Skeletal muscle tissue (tissue), 4 donors: Measurements from ENCODE around the gene CYP27A1. TPM values are rescaled to one million over a fixed set of nuclear protein-coding genes. Genes with fewer than 3 reads are reported as not detected.
A peak's percentile ranks its signal among the peaks of the same experiment; 100 is the strongest.

Experiments
- H3K27ac ChIP-seq: one replicate; pipeline ENCODE4 v1.7.0; 2013; ENCODE audit warnings: mild to moderate bottlenecking, low read depth, low read length, inconsistent platforms
- H3K27me3 ChIP-seq, 3 donors: one replicate each; pipeline ENCODE4 v1.7.0; 2013; ENCODE audit warnings: low read length in 3 of 3; ENCODE audit not compliant: control insufficient read depth in 3 of 3, insufficient read depth in 3 of 3
- H3K36me3 ChIP-seq, 3 donors: one replicate each; pipeline ENCODE4 v1.7.0; 2013; ENCODE audit warnings: low read length in 3 of 3; ENCODE audit not compliant: control insufficient read depth in 3 of 3, insufficient read depth in 3 of 3
- H3K4me1 ChIP-seq, 3 donors: one replicate each; pipeline ENCODE4 v1.7.0; 2013; ENCODE audit warnings: low read length in 3 of 3, mild to moderate bottlenecking in 3 of 3; ENCODE audit not compliant: control insufficient read depth in 3 of 3, insufficient read depth in 3 of 3
- H3K4me3 ChIP-seq, 3 donors: one replicate each; pipeline ENCODE4 v1.7.0; 2013; ENCODE audit warnings: low read length in 3 of 3
- H3K9ac ChIP-seq, 3 donors: one replicate each; pipeline ENCODE4 v1.7.0; 2013; ENCODE audit warnings: low read length in 3 of 3, mild to moderate bottlenecking in 3 of 3, moderate library complexity in 2 of 3, low read depth in 1 of 3
- H3K9me3 ChIP-seq, 3 donors: one replicate each; pipeline ENCODE4 v1.7.0; 2013; ENCODE audit warnings: low read length in 3 of 3; ENCODE audit not compliant: control insufficient read depth in 3 of 3
- total RNA-seq: library from RNA; depleted of rRNA; stranded (reverse); fragments of >200 nt; gene quantifications from one replicate; pipeline ENCODE4 v1.2.3, GENCODE V29; 2014
- donor health status: Osteomylitis.

CYP27A1 gene
- total RNA-seq, 1 donor from 2014 or later: 17.7 TPM

- Histone ChIP-seq H3K9ac (peak overlapping the region in 2 of 3 donors; percentile 10 to 57), H3K27me3 (peaks cover 47 to 62% (median 54%) of the 10 kb centered on the region in 3 donors), H3K36me3 (no peaks in the 10 kb centered on the region), H3K4me3 (peak overlapping the region; percentile 8 to 60 (median 48)), H3K9me3 (no peaks in the 10 kb centered on the region), H3K4me1 (peaks cover 11 to 23% (median 12%) of the 10 kb centered on the region in 3 donors), H3K27ac (no peak overlapping the region)
Observed at GRCh38 chr2:218859988-218860831, 78.3 kb downstream of the CYP27A1 start.

DNA sequence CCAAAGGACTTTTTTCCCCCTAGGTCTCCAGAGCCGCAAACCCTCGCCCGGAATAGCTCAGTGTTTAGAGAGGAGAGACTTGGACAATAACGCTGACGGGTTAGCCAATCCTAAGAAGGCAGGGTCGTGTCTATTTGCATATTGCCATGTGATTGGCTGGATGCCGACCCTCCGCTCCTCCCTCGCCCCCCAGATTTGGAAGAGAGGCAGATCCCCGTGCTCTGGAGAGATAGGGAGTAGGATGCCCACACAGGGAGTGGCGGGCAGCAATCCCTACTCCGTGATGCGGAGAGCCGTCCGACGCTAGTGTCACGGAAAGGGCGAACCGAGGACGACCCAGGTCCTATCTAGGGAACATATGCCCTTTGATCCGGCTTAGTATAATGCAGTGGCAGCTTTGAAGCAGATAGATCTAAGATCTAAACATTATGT is 79.0 kb downstream of the CYP27A1 start:
- Histone ChIP-seq H3K27ac (no peak overlapping the region), H3K27me3 (peaks cover 47 to 57% (median 56%) of the 10 kb centered on the region in 3 donors), H3K4me3 (peak overlapping the region in 1 of 3 donors; percentile 19), H3K9me3 (no peaks in the 10 kb centered on the region), H3K36me3 (no peaks in the 10 kb centered on the region), H3K9ac (peak overlapping the region in 1 of 3 donors; percentile 29), H3K4me1 (peaks cover 10 to 23% (median 12%) of the 10 kb centered on the region in 3 donors)

DNA sequence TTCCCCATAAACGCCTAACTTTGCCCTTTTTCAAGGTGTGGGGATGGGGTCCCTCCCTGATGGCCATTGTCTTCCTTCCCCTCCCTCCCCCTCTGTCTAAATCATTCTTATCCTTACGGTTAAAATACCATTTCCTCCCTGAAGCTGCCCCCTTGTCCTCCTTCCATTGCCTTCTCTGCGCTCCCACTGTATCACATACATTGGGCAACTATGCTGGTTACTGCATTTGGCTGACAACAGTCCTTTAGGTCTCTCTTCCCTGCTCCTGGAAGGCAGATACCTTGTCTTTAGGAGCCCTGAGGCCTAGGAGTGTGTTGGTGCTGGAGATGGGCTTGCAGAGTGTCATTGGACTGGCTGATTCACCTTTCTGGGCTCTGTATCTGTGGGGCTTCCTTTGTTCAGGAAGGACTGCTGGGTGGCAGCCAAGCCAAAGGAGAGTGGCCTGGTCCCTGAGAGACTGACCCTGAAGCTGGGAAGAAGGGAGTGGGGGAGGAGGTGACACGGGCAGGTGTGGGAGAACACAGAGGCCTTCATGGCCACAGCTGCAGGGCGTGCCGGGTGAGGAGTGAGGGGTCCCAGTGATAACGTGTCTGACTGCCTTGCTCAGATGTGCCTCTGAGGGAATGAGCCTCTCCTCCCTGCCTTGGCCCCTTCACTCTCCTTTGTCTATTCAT is 79.8 kb downstream of the CYP27A1 start:
- Histone ChIP-seq H3K4me3 (no peak overlapping the region), H3K9me3 (no peaks in the 10 kb centered on the region), H3K9ac (no peak overlapping the region), H3K27ac (no peak overlapping the region), H3K4me1 (peaks cover 10 to 23% (median 12%) of the 10 kb centered on the region in 3 donors), H3K36me3 (no peaks in the 10 kb centered on the region), H3K27me3 (peaks cover 42 to 56% (median 53%) of the 10 kb centered on the region in 3 donors)

- Histone ChIP-seq H3K27ac (no peak overlapping the region), H3K9ac (no peak overlapping the region), H3K4me3 (no peak overlapping the region), H3K4me1 (peaks cover 12 to 32% (median 18%) of the 10 kb centered on the region in 3 donors), H3K27me3 (peaks cover 42 to 53% (median 52%) of the 10 kb centered on the region in 3 donors), H3K9me3 (no peaks in the 10 kb centered on the region), H3K36me3 (no peaks in the 10 kb centered on the region)
Observed at GRCh38 chr2:218863021-218863520, 81.1 kb downstream of the CYP27A1 start.

Other genes starting within 250 kb of the CYP27A1 start
- gene USP37, start 213.8 kb upstream of the CYP27A1 start, total RNA-seq: 17.7 TPM
- 27.1 TPM for gene CNOT9, start 213.3 kb upstream of the CYP27A1 start, total RNA-seq
- 27.7 TPM for gene PLCD4, start 174.2 kb upstream of the CYP27A1 start, total RNA-seq
- gene ZNF142, start 122.5 kb upstream of the CYP27A1 start, total RNA-seq: 5.7 TPM
- 40.2 TPM for gene BCS1L, start 122.5 kb upstream of the CYP27A1 start, total RNA-seq
- gene RNF25, start 110.1 kb upstream of the CYP27A1 start, total RNA-seq: 24.5 TPM
- 5.2 TPM for gene STK36, start 110.1 kb upstream of the CYP27A1 start, total RNA-seq
- 11.0 TPM for gene TTLL4, start 71.3 kb upstream of the CYP27A1 start, total RNA-seq
- gene PRKAG3, start 49.7 kb downstream of the CYP27A1 start, total RNA-seq: 9.9 TPM
- gene WNT6, start 77.7 kb downstream of the CYP27A1 start, total RNA-seq: not detected
- not detected for gene WNT10A, start 98.7 kb downstream of the CYP27A1 start, total RNA-seq
- not detected for gene CDK5R2, start 177.5 kb downstream of the CYP27A1 start, total RNA-seq
- not detected for gene FEV, start 203.0 kb downstream of the CYP27A1 start, total RNA-seq
- not detected for gene CRYBA2, start 211.3 kb downstream of the CYP27A1 start, total RNA-seq